ENCODE data around the gene KIRREL3. TPM values are rescaled to one million over a fixed set of nuclear protein-coding genes. Genes with fewer than 3 reads are reported as not detected.

KIRREL3 gene
- total and polyA plus RNA-seq, 12 donors, result 0.13 to 0.58 (median 0.30) TPM

GRCh38 chr11:126971305-126971704 is 29.3 kb downstream of the KIRREL3 start:
- intact Hi-C loops (cut with DNase I), result no loop called here
- DNase-seq (no peak), ATAC-seq (no peak)
- WGBS, 2 donors, result 75 to 76% methylated on average over 5 of the region's 5 CpGs
- Histone ChIP-seq H3K9me3 (peaks cover 0 to 11% (median 0%) of the 10 kb centered on the region in 11 donors), H3K27me3 (peaks cover 0 to 45% (median 36%) of the 10 kb centered on the region in 7 donors), H3K4me3 (no peak overlapping the region), H3K36me3 (no peaks in the 10 kb centered on the region), H3K4me1 (peaks cover 0 to 7% (median 0%) of the 10 kb centered on the region in 9 donors), H3K27ac (no peak overlapping the region)
- TF ChIP-seq, protein P1, sequence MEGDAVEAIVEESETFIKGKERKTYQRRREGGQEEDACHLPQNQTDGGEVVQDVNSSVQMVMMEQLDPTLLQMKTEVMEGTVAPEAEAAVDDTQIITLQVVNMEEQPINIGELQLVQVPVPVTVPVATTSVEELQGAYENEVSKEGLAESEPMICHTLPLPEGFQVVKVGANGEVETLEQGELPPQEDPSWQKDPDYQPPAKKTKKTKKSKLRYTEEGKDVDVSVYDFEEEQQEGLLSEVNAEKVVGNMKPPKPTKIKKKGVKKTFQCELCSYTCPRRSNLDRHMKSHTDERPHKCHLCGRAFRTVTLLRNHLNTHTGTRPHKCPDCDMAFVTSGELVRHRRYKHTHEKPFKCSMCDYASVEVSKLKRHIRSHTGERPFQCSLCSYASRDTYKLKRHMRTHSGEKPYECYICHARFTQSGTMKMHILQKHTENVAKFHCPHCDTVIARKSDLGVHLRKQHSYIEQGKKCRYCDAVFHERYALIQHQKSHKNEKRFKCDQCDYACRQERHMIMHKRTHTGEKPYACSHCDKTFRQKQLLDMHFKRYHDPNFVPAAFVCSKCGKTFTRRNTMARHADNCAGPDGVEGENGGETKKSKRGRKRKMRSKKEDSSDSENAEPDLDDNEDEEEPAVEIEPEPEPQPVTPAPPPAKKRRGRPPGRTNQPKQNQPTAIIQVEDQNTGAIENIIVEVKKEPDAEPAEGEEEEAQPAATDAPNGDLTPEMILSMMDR (IDR thresholded peaks at IDR 0.05), result no peak

GRCh38 chr11:126969865-126970479 is 30.6 kb downstream of the KIRREL3 start:
- no peak overlapping the region for H3K27ac ChIP-seq
- H3K4me3 ChIP-seq, result no peak overlapping the region
- peaks cover 0 to 56% (median 45%) of the 10 kb centered on the region in 7 donors for H3K27me3 ChIP-seq
- DNase-seq, result no peak
- 35 to 39% methylated on average over 6 of the region's 6 CpGs for WGBS, 2 donors
- no peaks in the 10 kb centered on the region for H3K36me3 ChIP-seq
- H3K4me1 ChIP-seq, result peaks cover 0 to 7% (median 0%) of the 10 kb centered on the region in 9 donors
- intact Hi-C loops (cut with DNase I), result no loop called here
- TF ChIP-seq, protein P1 (IDR thresholded peaks at IDR 0.05), result peak in 7 of 9 donors; percentile 35 to 56 (median 46)
- ATAC-seq, result peak in 4 of 8 donors; percentile 55 to 71 (median 62)
- peaks cover 0 to 11% (median 0%) of the 10 kb centered on the region in 11 donors for H3K9me3 ChIP-seq

GRCh38 chr11:126968915-126969314 is 31.7 kb downstream of the KIRREL3 start:
- Histone ChIP-seq H3K27ac (no peak overlapping the region), H3K4me1 (peaks cover 0 to 7% (median 0%) of the 10 kb centered on the region in 9 donors), H3K36me3 (no peaks in the 10 kb centered on the region), H3K9me3 (peaks cover 0 to 11% (median 0%) of the 10 kb centered on the region in 11 donors), H3K4me3 (no peak overlapping the region), H3K27me3 (peaks cover 0 to 58% (median 42%) of the 10 kb centered on the region in 7 donors)
- WGBS, 2 donors, result 20 to 24% methylated on average over 14 of the region's 14 CpGs
- ATAC-seq (no peak), DNase-seq (no peak)
- TF ChIP-seq, protein P1 (IDR thresholded peaks at IDR 0.05), result no peak
- intact Hi-C loops (cut with DNase I), result no loop called here

GRCh38 chr11:126965331-126965730 is 35.2 kb downstream of the KIRREL3 start:
- intact Hi-C loops (cut with DNase I), result no loop called here
- Histone ChIP-seq H3K27me3 (peaks cover 0 to 51% (median 39%) of the 10 kb centered on the region in 7 donors), H3K36me3 (no peaks in the 10 kb centered on the region), H3K9me3 (peaks cover 0 to 5% (median 0%) of the 10 kb centered on the region in 11 donors), H3K4me3 (no peak overlapping the region), H3K4me1 (peaks cover 0 to 7% (median 0%) of the 10 kb centered on the region in 9 donors), H3K27ac (no peak overlapping the region)
- WGBS, 2 donors, result 70 to 72% methylated on average over 6 of the region's 6 CpGs
- TF ChIP-seq, protein P1 (IDR thresholded peaks at IDR 0.05), result no peak
- DNase-seq (no peak), ATAC-seq (no peak)
